NCI-H524 treated with DMSO at 0.1 percent for 48 hours (cell line): ENCODE measurements around the gene COL8A1.
"Not testable (repeated sequence)": the region's sequence is repeated elsewhere in the genome, so short reads cannot be mapped to it uniquely, and the experiment has no call there.

Experiments
- DNase-seq: peaks from one replicate; lab custom pipeline; 2025; lab: John Stamatoyannopoulos, UW

Gene COL8A1

DNA sequence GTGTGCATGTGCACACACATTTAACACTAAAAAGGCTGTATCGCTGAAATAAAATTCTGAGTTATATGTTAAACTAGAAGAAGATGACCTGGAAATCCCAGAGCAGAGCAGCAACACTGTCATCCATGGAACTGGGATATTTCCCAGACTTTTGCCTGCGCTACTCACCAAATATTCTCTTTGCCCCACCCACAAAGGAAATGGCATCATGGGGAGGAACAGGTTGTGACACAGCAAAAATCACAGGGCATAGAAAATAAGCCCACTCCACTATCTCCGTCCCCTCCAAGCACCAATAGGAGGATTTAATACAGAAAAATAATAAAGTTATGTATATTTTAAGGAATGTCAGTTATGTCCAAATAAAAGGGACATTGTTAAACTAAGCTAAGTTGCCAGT lies 71.7 kb downstream of the COL8A1 start:
- DNase-seq, result no peak

GRCh38 chr3:99711351-99711750 lies 73.0 kb downstream of the COL8A1 start:
- DNase-seq, result no peak

DNA sequence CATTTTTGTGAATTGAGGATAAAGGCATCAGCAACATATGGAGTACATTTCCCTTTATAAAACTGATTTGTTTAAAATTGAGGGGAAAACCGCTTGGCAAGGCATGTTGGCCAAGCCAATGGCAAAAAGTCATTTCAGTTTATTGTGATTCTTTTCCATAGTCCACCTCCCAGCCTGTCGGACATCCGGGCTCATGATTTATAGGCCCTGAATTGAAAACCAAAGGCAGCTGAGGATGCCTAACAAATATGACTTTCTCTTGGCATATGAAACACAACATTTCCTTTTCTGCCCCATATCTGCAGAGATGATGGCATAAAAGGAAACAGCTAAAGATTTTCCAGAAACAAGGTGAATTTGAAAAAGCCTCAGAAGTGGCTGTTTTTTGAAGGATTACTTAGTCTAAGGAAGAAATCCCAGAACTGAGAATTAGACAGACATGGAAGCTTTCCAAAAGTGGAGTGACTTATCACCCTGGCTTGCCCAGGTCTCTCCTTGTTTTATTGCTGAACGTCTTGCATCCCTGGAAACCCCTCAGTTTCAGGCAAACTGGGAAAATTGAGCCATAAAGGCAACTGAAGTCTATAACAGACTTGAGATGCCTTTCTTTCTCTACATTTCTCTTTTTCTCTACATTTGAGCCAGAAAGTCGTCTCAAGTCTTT lies 74.0 kb downstream of the COL8A1 start:
- DNase-seq, result no peak

DNA sequence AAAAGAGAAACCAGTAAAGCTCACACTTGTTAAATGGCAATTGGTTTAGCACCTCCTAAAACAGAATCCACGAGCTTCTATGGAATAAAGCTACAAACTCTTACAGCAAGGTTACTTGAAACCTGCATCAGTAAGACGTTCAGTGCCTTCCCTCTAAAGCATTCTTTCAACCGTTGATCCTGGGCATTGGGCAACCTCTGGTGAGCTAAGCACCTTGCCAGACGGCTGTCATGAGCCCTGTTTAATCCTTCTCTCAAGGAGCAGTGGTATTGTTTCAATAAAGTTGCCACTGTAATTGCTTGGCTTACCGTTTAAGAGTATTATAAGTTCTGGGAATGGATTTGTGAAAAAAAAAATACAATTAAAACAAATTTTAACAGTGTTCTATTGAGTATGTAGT lies 75.0 kb downstream of the COL8A1 start:
- DNase-seq, result peak; percentile 23

DNA sequence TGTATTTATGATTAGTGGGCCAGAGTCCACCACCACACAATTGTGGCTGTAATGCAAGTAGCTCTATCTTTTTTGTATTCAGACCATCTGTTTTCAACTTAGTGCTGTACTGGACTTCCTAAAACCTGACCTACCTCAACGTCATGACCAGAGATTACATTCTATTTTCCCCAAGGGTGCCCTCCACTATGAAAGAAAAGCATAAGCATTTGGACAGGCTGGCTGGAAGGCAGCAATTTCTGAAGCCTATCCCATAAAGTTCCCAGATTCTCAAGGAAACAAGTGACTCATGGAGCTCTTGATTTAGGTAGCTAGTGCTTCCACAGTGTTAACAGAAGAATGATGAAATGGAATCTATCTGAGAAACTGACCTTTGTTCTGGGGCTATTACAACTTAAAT lies 75.8 kb downstream of the COL8A1 start:
- DNase-seq, result no peak

- DNase-seq, result no peak
Observed at GRCh38 chr3:99714575-99714974, 76.2 kb downstream of the COL8A1 start.

DNA sequence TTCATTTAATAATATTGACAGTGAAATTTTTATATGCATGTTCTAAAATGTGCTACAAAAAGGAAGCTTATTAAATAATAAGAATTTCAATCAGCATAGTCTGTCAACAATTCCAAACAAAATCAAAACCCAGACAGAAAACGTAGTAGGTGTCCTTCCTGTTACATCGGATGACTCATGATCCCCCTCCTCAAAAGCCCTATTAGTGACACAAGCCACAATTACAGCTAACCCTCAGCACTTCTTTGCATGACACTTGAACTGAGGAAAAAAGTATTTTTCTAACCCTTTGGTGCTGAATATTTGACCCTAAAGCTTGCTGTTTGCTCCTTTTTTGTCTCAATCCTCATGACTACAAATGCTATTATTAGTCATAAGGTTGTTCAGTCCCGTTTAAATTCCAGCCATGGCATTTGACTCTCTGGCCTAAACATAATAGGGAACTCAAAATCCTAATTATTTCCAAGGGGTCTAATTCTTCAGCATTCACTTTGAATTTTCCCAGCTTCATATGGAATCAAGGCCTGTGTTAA lies 78.1 kb downstream of the COL8A1 start:
- DNase-seq, result no peak

- no peak for DNase-seq
Observed at GRCh38 chr3:99720985-99721632, 82.7 kb downstream of the COL8A1 start.

DNA sequence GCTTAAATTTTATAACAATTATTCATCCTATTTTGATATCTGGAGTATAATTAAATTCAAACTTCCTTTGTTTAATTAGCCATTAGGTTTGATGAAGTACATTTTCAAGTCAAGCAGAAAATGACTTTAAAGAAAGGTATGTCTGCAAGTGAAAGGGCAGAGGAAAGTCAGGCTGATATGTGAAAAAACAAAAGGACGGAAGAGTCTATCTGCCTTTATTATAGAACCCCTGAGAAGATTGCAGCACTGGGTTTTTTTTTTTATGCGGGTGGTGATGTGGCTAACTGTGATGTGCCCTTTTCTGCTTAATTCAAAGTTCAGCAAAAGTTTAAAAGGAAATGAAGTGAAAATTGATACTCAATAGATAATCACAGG lies 83.2 kb downstream of the COL8A1 start:
- no peak for DNase-seq

DNA sequence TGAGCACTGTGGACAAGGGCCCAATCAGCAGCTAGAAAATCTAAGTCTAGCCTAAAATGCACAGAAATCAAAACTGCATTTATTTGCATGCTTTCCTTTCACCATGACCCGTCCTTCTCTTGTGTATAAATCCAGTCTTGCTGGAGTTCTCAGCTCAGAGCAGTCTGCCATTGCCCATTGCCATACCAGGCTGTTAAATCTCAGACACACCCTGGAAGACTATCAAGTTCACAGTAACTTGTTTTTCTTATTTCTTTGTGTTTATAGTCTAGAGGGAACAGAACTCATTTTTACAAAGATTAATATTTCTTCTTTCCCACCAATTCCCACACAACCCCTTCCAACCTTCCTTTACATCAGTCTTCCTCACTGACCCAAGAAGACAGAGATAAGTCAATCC lies 85.9 kb downstream of the COL8A1 start:
- DNase-seq, result no peak

GRCh38 chr3:99730870-99731269 lies 92.5 kb downstream of the COL8A1 start:
- no peak for DNase-seq

- no peak for DNase-seq
Observed at GRCh38 chr3:99731499-99731898, 93.1 kb downstream of the COL8A1 start.

GRCh38 chr3:99740371-99740770 lies 102.0 kb downstream of the COL8A1 start:
- DNase-seq, result not testable (repeated sequence)

GRCh38 chr3:99741588-99741987 lies 103.2 kb downstream of the COL8A1 start:
- no peak for DNase-seq

GRCh38 chr3:99747915-99748314 lies 109.5 kb downstream of the COL8A1 start:
- no peak for DNase-seq

GRCh38 chr3:99751649-99752048 lies 113.3 kb downstream of the COL8A1 start:
- DNase-seq, result no peak

- DNase-seq, result peak; percentile 25
Observed at GRCh38 chr3:99753268-99753975, 115.0 kb downstream of the COL8A1 start.

DNA sequence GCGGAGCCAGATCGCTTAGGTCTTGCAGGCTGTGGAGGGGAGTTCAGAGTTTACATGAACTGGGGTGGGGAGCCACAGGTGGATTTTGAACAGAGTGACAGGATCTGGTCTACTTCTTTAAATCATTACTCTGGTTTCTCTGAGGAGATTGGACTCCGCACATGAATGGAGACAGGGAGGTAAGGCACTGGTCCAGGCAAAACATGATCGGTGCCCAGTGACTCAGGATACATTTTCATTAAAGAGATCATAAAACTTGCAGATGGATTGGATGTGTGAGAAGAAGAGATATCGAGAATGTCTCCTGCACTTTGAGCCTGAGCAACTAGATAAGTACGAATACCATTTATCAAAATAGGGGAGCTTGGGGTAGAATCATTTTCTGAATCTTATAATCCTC lies 117.4 kb downstream of the COL8A1 start:
- no peak for DNase-seq

GRCh38 chr3:99757966-99758365 lies 119.6 kb downstream of the COL8A1 start:
- no peak for DNase-seq

GRCh38 chr3:99758502-99759177 lies 120.2 kb downstream of the COL8A1 start:
- no peak for DNase-seq

- no peak for DNase-seq
Observed at GRCh38 chr3:99760031-99760430, 121.6 kb downstream of the COL8A1 start.

- DNase-seq, result no peak
Observed at GRCh38 chr3:99760629-99761028, 122.2 kb downstream of the COL8A1 start.
